OCI-LY1 (cell line): Measurements from ENCODE around the gene EIF1AX.

Experiments
- H2AFZ ChIP-seq: fragments of 200-600 bp; sonication (generic), shearing (Covaris generic); 2 replicates; pipeline ENCODE4 v1.6.0; 2014; ENCODE audit warnings: antibody characterized with exemption, mild to moderate bottlenecking, low read length
- H3F3A ChIP-seq: fragments of 200-600 bp; sonication (generic), shearing (Covaris generic); 2 replicates; pipeline ENCODE4 v1.6.0; 2014; ENCODE audit warnings: mild to moderate bottlenecking, antibody characterized with exemption, low read length, moderate library complexity; ENCODE audit not compliant: insufficient read depth
- H3K27ac ChIP-seq: fragments of 200-600 bp; sonication (generic); 2 replicates; pipeline ENCODE4 v1.5.1; 2014; ENCODE audit warnings: low read length, mixed run types, mild to moderate bottlenecking, low read depth; ENCODE audit not compliant: poor library complexity, severe bottlenecking
- H3K27me3 ChIP-seq: fragments of 200-600 bp; sonication (generic); 2 replicates; pipeline ENCODE4 v1.6.0; 2014; ENCODE audit warnings: antibody characterized with exemption, mild to moderate bottlenecking, low read length, moderate library complexity; ENCODE audit not compliant: insufficient read depth
- H3K36me3 ChIP-seq: fragments of 200-600 bp; sonication (generic); 2 replicates; pipeline ENCODE4 v1.6.1; 2014; ENCODE audit warnings: mild to moderate bottlenecking, antibody characterized with exemption, low read length, moderate library complexity, mixed read lengths; ENCODE audit not compliant: insufficient read depth
- H3K4me1 ChIP-seq: fragments of 200-600 bp; sonication (generic); 2 replicates; pipeline ENCODE4 v1.5.1; 2014; ENCODE audit warnings: mild to moderate bottlenecking, low read length, moderate library complexity; ENCODE audit not compliant: insufficient read depth, severe bottlenecking
- H3K4me2 ChIP-seq: fragments of 200-600 bp; sonication (generic), shearing (Covaris generic); 2 replicates; pipeline ENCODE4 v1.6.1; 2014; ENCODE audit warnings: low read length
- H3K4me3 ChIP-seq: fragments of 200-600 bp; sonication (generic); 2 replicates; pipeline ENCODE4 v1.5.1; 2014; ENCODE audit warnings: low read length, low read depth, mild to moderate bottlenecking, mixed read lengths; ENCODE audit not compliant: poor library complexity, severe bottlenecking
- H3K79me2 ChIP-seq: fragments of 200-600 bp; shearing (Covaris generic); 2 replicates; pipeline ENCODE4 v1.6.1; 2016; ENCODE audit warnings: mixed run types, low read length, mixed read lengths; ENCODE audit not compliant: insufficient read depth
- H3K9ac ChIP-seq: fragments of 200-600 bp; sonication (generic), shearing (Covaris generic); 2 replicates; pipeline ENCODE4 v1.6.1; 2014; ENCODE audit warnings: mild to moderate bottlenecking, low read length, mixed read lengths
- H3K9me2 ChIP-seq: fragments of 200-600 bp; sonication (generic), shearing (Covaris generic); 2 replicates; pipeline ENCODE4 v1.6.1; 2014; ENCODE audit warnings: low read depth, mild to moderate bottlenecking, low read length, mixed read lengths
- H3K9me3 ChIP-seq: fragments of 200-600 bp; shearing (Covaris generic); 2 replicates; pipeline ENCODE4 v1.6.1; 2014; ENCODE audit warnings: low read length, mixed read lengths
- H4K20me1 ChIP-seq: fragments of 200-600 bp; sonication (generic), shearing (Covaris generic); 2 replicates; pipeline ENCODE4 v1.6.0; 2016; ENCODE audit warnings: mild to moderate bottlenecking, low read length; ENCODE audit not compliant: insufficient read depth
- EZH2 ChIP-seq: fragments of 200-600 bp; sonication (generic), shearing (Covaris generic); IDR thresholded peaks from 2 replicates; pipeline ENCODE4 v1.8.0; 2017; ENCODE audit warnings: borderline replicate concordance, mixed run types, mild to moderate bottlenecking, antibody characterized with exemption, low read length, moderate library complexity, mixed read lengths
- TF ChIP-seq, protein P1 (sequence below): fragments of 200-600 bp; sonication (generic), shearing (Covaris generic); IDR thresholded peaks from 2 replicates; pipeline ENCODE4 v1.5.1; 2017; ENCODE audit warnings: mild to moderate bottlenecking, antibody characterized with exemption, low read length, moderate library complexity, mixed read lengths

EIF1AX gene

DNA sequence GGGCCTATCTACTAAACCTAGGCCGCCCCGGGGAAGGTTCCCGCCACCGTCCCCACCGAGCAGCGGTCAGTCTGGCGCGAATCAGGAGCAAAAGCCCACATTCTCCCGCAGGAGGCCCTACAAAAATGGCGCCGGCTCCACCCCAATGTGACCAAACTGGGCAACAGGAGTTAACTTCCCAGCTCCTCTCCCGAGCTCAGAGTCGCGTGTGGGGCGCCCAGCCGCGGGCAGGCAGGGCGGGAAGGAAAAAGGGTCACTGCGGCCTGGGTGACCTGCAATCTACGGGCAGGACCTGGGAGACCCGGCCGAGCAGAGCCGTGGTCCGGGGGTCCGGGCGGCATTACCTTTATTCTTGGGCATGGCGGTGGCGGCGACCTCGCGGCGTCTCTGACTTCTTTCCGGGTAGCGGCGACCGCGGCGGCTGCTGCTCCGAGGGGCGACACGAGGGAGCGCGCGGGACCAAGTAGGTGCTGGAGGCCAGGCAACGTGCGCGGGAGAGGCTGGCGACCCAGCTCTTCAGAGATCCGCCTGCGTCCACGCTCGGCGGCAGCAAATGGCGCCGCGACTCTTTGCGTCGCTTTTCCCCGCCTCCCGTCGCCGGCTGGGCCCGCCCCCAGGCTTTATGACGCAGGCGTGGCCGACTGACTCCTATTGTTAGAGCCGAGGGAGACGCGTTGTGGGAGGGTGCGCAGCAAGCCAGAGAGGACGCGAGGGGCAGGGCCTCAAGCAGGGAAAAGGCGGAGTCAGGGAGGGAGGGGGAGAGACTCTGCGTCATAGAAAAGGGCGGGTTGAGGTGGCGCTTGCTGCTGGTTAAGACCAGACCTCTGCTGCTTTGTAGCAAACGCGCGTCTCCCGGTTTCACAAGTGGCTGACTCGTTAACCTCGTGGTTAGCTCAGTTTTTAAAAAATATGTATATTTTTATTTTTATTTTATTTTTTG is at the start of gene EIF1AX:
TSS of gene EIF1AX (minus strand) at position 558 of the 940 bp plus-strand sequence. CDS start at position 360, 198 bp downstream.
- Histone ChIP-seq H3K4me3 (peak within 1 kb of the TSS; percentile 99), H3K4me1 (peaks cover 32% of the 10 kb centered on the region), H3K79me2 (peaks cover 24% of the 10 kb centered on the region), H2AFZ (no peak within 1 kb of the TSS), H3K27ac (peak within 1 kb of the TSS; percentile 44), H3K4me2 (peak within 1 kb of the TSS; percentile 88), H3K9me3 (no peaks in the 10 kb centered on the region), H3K27me3 (no peaks in the 10 kb centered on the region), H3K9ac (peak within 1 kb of the TSS; percentile 98), H3K36me3 (peaks cover 38% of the 10 kb centered on the region), H4K20me1 (no peaks in the 10 kb centered on the region), H3K9me2 (no peaks in the 10 kb centered on the region), H3F3A (no peaks in the 10 kb centered on the region)
- TF ChIP-seq, protein P1, sequence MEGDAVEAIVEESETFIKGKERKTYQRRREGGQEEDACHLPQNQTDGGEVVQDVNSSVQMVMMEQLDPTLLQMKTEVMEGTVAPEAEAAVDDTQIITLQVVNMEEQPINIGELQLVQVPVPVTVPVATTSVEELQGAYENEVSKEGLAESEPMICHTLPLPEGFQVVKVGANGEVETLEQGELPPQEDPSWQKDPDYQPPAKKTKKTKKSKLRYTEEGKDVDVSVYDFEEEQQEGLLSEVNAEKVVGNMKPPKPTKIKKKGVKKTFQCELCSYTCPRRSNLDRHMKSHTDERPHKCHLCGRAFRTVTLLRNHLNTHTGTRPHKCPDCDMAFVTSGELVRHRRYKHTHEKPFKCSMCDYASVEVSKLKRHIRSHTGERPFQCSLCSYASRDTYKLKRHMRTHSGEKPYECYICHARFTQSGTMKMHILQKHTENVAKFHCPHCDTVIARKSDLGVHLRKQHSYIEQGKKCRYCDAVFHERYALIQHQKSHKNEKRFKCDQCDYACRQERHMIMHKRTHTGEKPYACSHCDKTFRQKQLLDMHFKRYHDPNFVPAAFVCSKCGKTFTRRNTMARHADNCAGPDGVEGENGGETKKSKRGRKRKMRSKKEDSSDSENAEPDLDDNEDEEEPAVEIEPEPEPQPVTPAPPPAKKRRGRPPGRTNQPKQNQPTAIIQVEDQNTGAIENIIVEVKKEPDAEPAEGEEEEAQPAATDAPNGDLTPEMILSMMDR: no peak
- no peak for TF ChIP-seq EZH2

DNA sequence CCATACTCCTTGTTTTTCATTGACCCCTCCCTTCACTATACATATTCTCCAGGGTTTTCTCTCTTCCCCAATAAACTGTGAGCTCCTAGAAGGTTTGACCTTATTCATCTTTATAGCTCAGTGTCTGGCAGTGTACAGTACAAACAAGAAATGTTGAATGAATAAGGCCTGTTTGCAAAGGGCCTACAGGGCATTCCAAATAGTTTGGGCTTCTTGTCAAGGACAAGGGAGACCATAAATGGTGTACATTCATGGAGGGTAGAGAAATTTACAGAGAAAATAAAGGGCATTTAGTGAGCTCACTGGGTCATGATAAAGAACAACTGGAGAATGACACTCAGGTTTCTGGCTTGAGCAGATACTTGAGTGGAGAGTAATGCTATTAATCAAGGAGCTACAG is 47.5 kb upstream of the EIF1AX start:
- H3K36me3 ChIP-seq: peaks cover 8% of the 10 kb centered on the region
- H3K4me2 ChIP-seq: no peak overlapping the region

GRCh38 chrX:20181598-20182329 is 40.1 kb upstream of the EIF1AX start:
- Histone ChIP-seq H3K9ac (no peak overlapping the region), H3K79me2 (no peaks in the 10 kb centered on the region), H3K4me2 (no peak overlapping the region), H3F3A (no peaks in the 10 kb centered on the region), H3K36me3 (peaks cover 15% of the 10 kb centered on the region), H3K4me3 (no peak overlapping the region), H3K27me3 (no peaks in the 10 kb centered on the region), H2AFZ (no peak overlapping the region), H3K9me2 (no peaks in the 10 kb centered on the region), H3K4me1 (no peaks in the 10 kb centered on the region), H4K20me1 (no peaks in the 10 kb centered on the region), H3K9me3 (no peaks in the 10 kb centered on the region), H3K27ac (no peak overlapping the region)
- no peak for TF ChIP-seq EZH2
- TF ChIP-seq, protein P1: no peak

More for the DNA sequence above, 47.5 kb upstream of the EIF1AX start:
- H3K9me2 ChIP-seq: no peaks in the 10 kb centered on the region
- no peaks in the 10 kb centered on the region for H3K27me3 ChIP-seq
- no peak overlapping the region for H3K27ac ChIP-seq
- no peaks in the 10 kb centered on the region for H3F3A ChIP-seq
- H3K9ac ChIP-seq: no peak overlapping the region
- no peak overlapping the region for H3K4me3 ChIP-seq
- H3K79me2 ChIP-seq: no peaks in the 10 kb centered on the region
- H3K9me3 ChIP-seq: no peaks in the 10 kb centered on the region
- no peaks in the 10 kb centered on the region for H3K4me1 ChIP-seq
- no peaks in the 10 kb centered on the region for H4K20me1 ChIP-seq
- TF ChIP-seq, protein P1: no peak
- TF ChIP-seq EZH2: no peak
- H2AFZ ChIP-seq: no peak overlapping the region
